Fibroblast of the aortic adventitia (primary cell): ENCODE data around the gene SALL1. TPM values are rescaled to one million over a fixed set of nuclear protein-coding genes. Genes with fewer than 3 reads are reported as not detected.

Experiments
- DNase-seq: peaks from one replicate; pipeline ENCODE4 v3.0.0-alpha.2; 2010; ENCODE audit warnings: low read depth
- H3K4me3 ChIP-seq: 2 replicates; pipeline ENCODE4 v1.5.1; 2011; ENCODE audit warnings: low read depth, mild to moderate bottlenecking, control low read depth, low read length, moderate library complexity
- CTCF ChIP-seq: IDR thresholded peaks from 2 replicates; pipeline ENCODE4 v1.5.1; 2011; ENCODE audit warnings: mild to moderate bottlenecking, low read length, control low read depth, inconsistent platforms; ENCODE audit not compliant: insufficient read depth
- total RNA-seq: library from RNA; depleted of rRNA; stranded (reverse); fragments of >200 nt; gene quantifications from 2 replicates; pipeline ENCODE4 v1.2.3, GENCODE V29; 2012; ENCODE audit warnings: low replicate concordance

SALL1 gene
- total RNA-seq, 1 donor = 2.6 TPM

GRCh38 chr16:51137097-51137496 is 14.0 kb downstream of the SALL1 start:
- TF ChIP-seq CTCF = no peak
- DNase-seq = no peak
- H3K4me3 ChIP-seq = no peak overlapping the region

- no peak overlapping the region for H3K4me3 ChIP-seq
- DNase-seq = no peak
- no peak for TF ChIP-seq CTCF
Observed at GRCh38 chr16:51134876-51135275, 16.2 kb downstream of the SALL1 start.

GRCh38 chr16:51134269-51134812 is 16.7 kb downstream of the SALL1 start:
- no peak for TF ChIP-seq CTCF
- no peak for DNase-seq
- H3K4me3 ChIP-seq = peak overlapping the region; percentile 39

GRCh38 chr16:51133688-51134087 is 17.4 kb downstream of the SALL1 start:
- no peak overlapping the region for H3K4me3 ChIP-seq
- TF ChIP-seq CTCF = no peak
- DNase-seq = no peak

GRCh38 chr16:51133183-51133582 is 17.9 kb downstream of the SALL1 start:
- H3K4me3 ChIP-seq = no peak overlapping the region
- no peak for DNase-seq
- TF ChIP-seq CTCF = no peak

GRCh38 chr16:51132490-51133115 is 18.5 kb downstream of the SALL1 start:
- no peak for DNase-seq
- no peak overlapping the region for H3K4me3 ChIP-seq
- TF ChIP-seq CTCF = no peak

- DNase-seq = no peak
- no peak for TF ChIP-seq CTCF
- H3K4me3 ChIP-seq = no peak overlapping the region
Observed at GRCh38 chr16:51131619-51132018, 19.5 kb downstream of the SALL1 start.
